Muscle of arm (tissue), 12 donors: ENCODE data around the gene TRIM47. TPM values are rescaled to one million over a fixed set of nuclear protein-coding genes. Genes with fewer than 3 reads are reported as not detected.

Experiments used
- DNase-seq: peaks from one replicate; pipeline ENCODE4 v3.0.0-alpha.2; 2013
- polyA plus RNA-seq, 12 donors: library from polyadenylated mRNA; unstranded; fragments of 120-200 nt; gene quantifications; one replicate each; pipeline ENCODE4 v1.2.1, GENCODE V29; 2013; ENCODE audit not compliant: insufficient read length in 12 of 12

Gene TRIM47
- polyA plus RNA-seq, 12 donors = 15.8 to 46.4 (median 21.5) TPM; not detected in 1

DNA sequence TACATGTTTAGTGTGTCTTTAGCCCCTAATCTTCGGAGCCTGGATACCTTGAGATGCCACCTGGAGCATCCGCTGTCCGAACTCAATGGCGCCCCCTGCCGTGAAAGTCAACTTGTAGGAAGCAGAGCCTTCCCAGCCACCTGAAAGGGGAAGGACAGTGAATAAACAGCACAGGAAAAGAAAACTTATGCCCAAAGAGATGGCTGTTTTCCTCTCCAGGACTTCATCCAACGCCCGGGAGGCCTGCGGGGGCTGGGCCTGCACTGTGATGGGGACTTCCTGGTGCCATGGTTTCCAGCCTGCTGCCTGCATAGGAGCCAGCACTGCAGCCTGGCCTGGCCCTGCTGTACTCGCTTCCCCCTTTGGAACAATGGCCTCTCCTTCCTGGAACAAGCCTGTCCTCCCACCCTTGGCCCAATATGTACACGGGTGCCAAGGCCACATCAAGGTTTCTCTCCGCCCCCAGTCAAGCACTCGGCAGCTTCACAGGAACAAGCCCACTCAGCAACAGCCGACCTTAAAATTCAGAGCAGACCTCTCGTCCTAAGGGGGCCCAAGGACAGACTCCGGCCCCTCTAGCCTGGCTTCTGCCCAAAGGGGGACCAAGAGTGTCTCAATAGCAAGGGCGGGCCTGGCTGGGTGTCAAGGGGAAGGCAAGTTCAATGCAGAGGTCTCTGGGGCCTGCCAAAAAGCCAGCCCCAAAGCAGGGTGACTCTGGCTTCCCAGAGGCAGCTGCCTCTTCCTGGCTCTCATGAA, 29.7 kb downstream of the TRIM47 start:
- no peak for DNase-seq

DNA sequence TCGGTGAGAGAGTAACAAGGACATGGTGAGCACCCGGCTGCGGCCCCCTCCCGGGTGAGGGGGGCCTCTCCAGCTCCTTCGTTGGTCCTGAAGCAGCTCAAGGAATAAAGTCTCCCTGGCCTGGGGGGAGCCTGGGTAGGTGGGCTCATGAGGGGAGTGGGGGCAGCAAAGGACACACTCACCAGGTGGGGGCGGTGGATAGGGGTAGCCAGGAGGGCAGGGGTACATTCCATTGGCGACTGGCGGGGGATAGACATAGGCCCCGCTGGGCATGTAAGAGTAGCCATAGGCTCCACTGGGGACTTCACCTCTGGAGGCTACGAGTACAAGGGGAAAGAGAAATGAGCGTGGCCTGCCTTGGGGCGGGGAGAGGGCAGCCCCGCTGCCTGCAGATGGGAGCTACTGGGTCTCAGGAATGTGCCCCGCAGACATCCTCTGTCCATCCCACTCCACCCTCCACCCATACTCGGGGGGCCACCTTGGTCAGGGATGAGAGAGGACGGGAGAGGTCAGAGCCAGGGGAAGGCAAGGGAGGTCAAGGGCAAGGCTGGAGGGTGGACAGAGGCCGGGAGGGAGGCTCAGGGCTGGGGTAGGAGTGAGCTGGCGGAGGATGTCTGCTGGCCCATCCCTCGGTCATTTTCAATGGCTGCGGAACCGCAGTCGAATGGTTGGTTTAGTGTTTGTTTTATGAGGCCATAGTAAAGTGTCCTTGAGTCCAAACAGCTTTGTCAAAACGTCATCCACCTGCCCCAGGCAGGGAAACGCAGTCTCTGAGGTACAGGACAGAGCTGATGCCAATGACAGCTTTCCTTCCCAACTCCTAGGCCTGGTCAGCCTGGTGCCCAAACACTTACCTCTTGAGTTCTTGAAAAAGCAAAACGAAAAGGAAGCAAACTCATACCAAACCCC, 30.5 kb downstream of the TRIM47 start:
- DNase-seq = no peak

DNA sequence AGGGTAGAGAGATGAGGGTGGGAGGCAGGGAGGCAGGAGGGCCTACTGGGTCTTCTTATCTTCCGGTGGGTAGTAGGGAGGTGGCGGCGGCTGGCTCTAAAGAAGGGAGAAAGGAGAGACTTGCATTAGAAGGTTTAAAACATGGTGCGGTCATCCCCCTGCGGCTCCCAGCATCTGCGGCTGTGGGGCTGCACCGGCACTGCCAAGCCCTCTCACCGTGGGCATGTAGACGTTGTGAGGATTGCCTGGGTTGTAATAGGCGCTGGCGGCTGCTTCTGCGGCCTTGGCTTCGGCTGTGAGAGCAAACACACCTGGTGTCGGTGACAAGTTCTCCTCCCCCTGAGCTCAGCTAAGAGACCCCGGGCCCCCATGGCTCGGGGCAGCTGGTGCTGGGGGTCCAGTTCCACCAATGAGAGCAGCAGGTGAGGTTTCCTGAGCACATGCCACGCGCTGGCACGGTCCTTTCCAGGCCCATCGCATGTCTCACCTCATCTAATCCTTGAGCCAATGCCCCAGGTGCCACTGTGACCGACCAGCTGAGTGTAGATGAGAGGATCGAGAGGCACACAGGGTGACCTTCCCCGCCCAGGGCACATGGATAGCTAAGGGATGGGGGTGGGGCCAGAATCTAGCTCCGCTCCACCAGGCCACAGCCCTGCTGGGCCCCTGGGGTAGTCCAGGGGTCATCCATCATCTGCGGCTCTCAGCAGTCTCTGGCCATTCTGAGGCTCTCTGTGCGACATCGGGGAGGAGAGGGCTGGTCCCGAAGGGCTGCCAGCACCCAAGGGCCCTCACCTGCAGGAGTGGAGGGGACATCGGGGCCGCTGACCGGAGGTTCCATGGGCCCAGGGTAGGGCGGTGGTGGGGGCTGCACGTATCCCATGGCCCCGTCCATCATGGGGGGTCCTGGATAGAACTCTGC, 31.4 kb downstream of the TRIM47 start:
- DNase-seq = no peak

DNA sequence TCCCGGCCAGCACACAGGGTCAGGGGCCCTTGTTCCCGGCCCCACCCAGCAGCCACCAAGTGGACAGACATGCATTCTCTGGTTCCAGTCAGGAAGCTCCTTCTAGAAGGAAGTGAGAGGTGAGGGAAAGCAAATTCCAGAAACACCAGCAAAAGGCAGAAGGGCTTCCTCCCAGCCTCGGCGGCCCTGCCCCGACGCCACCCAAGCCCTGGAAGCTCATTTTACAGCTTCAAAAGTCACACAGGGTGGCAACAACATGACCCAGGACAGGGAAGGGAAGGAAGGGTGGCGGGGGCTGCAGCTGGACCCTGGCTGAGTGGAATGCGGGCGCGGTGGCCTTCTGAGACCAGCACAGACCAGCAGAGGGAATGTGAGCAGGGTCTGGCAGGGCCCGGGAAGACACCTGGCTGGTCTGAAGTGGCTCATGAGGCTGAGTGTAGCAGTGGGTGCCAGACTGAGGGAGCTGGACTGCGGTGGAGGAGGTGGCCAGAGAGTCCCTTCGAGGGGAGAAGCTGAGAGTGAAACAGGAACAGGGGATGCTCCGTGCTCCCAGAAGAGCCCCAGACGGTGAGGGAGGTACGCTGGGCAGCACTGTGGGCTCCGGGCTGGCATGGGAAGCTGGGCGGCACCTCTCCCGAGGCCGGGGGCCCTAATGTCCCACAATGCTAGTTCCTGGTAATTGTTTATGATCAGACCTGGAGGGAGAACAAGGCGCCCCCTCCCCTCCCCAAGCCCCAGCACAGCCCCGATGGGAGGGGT, 32.3 kb downstream of the TRIM47 start:
- no peak for DNase-seq

DNA sequence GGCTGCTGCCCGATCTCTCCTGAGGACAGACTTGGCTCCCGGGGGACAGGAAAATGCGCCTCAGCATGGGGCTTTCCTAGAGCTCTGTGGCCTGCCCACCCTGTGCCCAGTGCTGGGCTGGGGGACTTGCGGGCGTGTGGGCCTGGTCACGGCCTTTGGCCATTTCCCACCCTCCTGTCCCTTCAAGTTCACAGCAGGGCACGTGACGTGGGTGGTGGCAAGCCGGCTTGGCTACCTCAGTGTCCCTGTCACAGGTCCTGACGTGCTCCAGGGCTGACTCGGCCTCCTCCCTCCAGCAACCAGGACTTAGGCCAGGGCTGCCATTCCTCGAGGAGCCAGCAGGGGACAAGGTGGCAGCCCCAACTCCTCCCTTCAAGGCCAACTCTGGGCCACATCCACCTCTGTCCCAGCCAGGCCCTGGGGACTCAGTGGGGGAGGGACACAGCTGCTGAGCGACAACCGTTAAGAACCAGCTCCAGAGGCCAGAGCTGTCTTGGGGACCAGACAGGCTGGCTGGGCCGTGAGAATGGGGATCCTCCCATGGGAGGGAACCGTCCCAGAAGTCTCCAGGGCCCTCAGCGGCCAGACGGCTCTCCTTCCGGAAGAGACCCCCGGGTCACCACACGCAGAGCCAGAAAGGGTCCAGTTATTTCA, 33.2 kb downstream of the TRIM47 start:
- no peak for DNase-seq

DNA sequence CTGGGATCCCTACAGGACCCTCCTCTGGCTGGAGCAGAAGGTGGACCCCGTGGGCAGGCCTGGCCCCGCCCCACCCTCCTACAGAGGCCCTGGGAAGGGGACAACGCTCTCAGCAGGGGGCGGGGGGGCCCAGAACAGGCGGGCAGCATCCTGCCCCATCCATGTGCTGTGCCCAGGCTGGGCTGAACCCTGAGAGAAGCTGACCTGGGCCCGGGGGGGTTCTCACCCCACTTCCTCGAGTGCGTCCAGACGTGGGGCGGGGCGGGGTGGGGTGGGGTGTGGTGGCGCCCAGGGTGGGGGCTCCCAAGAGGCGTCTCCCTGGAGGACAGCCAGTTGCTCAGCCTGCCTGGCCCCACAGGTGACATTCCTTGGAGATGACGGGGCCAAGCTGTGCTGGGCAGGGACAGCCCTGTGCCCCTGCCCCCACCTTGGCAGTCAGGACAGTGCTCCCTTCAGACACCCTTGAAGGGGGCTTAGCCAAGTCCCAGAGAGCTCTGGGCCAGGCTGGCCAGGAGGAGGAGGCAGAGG, 33.8 kb downstream of the TRIM47 start:
- DNase-seq = no peak

DNA sequence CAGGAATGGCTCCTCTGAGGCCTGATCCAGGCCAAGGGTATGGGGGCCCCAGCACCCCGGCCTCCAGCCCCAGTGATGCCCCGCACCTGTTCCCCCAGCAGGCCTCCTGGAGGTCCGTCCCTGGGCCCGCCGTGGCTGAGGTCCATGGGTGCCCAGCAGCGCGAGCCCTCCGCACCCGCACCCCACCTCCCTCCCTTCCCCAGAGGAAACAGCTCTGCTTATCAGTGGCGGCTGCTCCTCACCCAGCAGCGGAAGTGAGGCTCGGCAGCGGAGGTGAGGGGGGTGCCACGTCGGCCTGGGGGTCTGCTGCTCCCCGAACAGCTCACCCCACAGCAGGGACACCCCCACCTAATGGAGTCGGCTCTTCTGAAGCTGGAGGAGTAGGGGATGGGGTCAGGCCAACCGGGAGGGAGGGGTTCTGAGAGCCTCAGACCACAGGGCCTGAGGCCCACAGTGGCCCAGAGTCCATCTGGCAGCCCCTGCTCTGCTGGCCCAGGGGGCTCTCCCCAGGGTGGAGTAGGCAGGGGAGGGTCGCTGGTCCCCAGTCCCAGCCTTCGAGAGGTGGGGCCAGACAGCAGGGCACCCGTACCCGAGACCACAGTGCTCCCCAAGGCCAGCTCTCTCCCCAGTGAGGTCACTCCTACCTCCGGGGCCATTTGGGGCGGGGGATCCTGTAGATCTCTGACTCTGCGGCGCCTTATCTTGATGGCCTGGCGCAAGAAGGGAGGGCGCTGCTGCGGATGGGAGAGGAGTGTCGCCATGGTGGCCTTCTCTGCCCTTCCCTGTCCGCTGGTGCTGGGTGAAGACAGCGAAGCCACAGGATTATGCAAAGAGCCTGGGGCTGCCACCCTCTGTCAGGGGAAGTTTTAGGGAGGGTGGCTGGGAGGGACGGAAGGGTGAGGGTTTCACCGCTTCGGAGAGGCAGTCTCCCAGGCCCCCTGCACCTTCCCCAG, 34.5 kb downstream of the TRIM47 start, which contains the start of gene UNC13D:
Gene UNC13D (minus strand): TSS at position 828 of the 953 bp plus-strand sequence. CDS start 67 bp downstream, at position 761.
- no peak for DNase-seq

DNA sequence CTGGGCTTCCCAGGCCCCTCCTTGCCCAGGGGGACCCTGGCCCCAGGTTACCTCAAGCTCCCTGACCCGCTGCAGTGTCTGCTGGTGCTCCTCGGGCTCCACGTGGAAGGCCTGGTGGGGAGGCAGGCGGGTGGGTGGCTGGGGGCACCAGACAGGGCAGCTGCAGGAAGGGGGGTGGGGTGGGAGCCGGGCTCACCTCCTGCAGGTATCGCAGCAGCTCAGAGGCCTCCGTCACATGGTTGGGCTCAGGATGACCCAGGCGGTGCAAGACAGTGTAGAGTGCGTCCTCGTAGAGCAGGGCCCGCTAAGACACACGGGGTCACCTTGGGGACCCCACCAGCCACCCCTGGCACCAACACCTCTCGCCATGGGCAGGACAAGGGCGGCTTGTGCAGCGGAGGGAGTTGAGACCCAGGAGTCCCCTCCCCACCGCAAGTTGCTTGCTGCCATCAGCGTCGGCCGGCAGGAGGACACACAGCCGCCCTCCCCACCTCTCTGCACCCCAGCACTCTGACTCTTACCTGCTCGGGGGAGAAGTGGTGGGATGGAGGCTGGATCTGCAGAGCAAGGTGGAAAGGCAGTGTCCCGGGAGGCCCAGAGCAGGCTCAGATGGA, 35.3 kb downstream of the TRIM47 start:
- DNase-seq = no peak

DNA sequence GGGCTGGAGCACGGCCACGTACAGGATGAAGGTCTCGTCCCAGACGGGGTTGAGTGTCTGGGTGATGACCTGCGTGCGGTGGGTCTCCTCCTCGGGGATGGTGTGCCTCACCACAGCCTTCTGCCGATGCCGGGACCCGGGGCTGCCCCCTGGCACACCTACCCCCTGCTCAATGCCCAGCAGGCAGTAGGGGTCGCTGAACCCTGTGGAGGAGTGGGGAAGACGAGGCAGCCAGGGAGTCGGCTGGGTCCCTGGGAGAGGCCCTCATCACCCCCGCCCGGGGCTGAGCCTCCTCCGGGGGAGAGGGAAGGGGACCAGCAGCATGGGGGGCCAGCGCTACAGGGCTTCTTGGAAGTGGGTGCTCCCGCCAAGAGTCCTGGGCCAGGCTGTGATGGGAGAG, 36.0 kb downstream of the TRIM47 start:
- no peak for DNase-seq

DNA sequence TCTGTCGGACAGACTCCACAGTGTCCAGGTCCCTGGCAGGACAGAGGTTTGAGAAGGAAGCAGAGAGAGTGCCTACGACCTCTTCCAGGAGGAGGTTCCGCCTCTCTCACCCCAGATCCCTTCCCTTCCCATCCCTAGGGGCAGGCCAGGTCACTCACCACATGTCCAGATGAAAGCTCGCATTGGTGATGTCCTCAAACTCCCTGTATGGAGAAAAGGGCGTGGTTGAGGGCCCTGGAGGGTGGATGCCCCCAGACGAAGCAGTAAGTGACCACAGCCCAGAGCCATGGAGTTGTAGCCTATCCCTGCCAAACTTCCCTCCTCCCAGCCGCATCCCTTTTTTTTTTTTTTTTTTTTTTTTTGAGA, 37.6 kb downstream of the TRIM47 start:
- no peak for DNase-seq

DNA sequence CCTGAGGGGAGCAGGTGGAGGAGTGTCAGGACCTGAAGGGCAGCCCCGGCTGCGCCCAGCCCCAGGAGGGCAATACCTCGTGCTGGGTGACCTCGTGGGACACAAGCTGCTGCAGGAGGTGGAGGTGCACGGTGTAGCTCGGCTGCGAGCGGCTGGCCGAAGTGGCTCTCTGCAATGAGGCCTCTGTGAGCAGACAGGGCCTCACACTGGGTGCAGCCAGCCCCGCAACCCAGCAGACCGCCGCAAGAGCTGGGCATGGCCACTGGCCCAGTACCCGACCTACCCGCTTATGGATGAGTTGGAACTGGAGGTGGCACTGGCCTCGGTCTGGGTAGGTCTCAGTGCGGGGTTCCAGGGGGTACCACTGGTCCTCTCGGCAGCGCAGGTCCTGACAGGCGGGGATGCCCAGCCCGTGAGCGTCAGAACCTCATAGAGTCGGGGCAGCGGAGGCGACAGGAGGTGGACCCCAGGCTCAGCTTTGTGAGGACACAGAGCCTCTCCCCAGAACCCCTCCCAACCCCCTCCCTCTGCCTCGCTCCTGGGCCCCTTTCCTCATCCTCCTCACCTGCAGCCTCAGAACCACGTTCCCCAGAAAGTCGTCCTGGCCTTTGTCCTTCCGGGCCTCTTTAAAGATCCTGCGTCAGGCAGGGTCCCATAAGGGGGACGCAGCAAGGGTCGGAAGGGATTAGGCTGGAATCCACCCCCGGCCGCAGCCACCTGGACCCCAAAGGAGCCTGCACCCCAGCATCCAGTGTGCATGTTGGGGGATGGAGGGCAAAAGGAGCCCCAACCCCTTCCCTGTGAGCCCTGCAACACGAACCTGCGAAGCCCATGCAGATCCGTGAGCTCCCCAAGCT, 38.2 kb downstream of the TRIM47 start:
- no peak for DNase-seq

DNA sequence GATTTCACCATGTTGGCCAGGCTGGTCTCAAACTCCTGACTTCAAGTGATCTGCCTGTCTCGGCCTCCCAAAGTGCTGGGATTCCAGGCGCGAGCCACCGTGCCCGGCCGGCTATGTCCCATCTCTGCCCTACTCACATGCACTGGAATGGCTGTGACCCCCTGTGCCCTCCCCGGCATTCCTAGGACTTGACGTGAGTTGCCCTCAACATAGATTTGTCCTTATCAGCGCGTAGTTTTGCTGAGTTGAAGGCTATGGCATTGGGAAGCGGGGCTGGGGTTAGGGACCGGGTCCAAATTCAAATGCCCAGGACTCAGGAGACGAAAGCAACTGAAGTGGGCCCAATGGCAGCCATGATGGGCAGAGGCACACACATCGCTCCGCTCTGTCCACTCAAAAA, 40.0 kb downstream of the TRIM47 start:
- no peak for DNase-seq

DNA sequence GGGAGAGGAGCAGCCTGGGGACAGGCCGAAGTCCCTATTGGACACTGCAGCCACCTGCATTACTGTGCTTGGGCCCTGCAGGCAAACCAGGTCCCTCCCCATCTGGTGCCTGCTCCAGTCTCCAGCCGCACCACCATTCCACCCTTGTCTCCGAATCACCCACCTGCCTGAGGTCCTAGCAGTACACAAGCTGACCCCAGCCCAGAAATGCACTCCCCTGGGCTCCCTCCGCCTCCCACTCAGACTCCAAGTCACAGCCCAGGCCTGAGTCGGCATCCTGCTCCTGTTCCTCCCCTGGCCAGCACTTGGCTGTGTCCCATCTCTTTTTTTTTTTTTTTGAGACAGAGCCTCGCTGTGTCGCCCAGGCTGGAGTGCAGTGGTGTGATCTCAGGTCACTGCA, 40.5 kb downstream of the TRIM47 start:
- no peak for DNase-seq

DNA sequence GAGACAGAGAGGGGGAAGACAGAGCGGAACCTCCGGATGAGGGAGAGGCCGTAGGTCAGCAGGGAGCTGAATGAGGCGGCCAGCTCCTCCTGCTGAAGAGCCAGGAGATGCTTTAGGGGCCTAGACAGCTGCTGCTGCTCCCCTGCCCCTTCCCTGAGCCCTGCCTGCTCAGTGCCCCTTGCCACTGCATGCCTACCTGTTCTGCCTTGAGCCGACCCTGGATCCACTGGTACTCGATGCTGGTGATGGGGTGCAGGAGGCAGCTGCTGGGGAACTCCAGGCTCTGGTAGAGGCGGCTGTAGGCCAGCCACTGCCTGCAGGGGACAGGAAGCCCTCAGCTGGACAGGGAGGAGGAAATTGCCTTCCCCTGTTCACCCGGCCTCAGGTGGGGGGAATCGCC, 41.8 kb downstream of the TRIM47 start:
- no peak for DNase-seq

DNA sequence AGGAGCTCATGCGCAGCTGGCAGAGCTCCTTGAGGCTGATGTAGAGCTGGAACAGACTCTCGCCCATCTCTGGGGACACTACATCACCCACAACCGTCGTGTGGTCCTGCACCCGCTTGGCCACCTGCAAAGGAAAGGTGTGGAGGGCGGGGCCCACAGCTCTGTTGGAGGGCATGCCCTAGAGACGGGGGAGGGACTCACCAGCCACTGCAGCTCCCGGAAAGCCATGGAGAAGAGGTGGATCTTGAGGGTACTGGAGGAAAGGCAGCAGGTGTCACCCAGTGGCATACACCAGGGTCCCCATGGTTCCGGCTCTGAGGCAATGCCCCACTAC, 42.8 kb downstream of the TRIM47 start:
- no peak for DNase-seq

DNA sequence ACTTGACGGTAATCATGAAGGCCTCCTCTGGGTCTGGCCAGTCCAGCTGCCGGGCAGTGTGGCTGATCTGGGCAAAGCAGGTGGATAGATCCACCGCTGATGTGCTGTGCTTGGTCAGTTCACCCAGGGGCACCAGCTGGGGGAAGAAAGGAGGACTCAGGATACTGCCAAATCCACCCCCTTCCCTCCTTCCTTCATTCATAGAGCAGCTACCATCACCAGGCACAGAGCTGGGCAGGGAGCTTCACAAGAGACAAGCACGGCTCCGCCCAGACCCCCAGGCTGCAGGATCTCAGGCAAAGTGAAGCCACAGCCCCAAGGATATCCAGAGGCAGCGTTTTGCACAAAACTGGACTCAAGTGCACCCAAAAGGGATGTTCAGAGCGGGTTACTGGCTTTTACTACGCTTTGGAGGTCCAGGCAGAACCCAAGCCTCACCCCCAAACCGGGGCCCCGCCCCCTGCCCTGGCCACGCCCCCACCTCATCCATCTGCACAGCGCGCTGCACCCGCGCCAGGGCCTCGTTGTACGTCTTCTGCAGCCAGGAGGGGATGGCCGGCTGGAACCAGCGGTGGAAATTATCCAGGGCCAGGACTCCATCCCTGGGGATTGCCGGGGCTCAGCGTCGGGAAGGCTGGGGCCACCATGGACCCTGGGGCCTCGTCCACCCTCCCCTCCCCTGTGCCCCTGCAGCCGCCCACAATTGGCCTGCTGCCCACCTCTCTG, 43.3 kb downstream of the TRIM47 start:
- DNase-seq = no peak

DNA sequence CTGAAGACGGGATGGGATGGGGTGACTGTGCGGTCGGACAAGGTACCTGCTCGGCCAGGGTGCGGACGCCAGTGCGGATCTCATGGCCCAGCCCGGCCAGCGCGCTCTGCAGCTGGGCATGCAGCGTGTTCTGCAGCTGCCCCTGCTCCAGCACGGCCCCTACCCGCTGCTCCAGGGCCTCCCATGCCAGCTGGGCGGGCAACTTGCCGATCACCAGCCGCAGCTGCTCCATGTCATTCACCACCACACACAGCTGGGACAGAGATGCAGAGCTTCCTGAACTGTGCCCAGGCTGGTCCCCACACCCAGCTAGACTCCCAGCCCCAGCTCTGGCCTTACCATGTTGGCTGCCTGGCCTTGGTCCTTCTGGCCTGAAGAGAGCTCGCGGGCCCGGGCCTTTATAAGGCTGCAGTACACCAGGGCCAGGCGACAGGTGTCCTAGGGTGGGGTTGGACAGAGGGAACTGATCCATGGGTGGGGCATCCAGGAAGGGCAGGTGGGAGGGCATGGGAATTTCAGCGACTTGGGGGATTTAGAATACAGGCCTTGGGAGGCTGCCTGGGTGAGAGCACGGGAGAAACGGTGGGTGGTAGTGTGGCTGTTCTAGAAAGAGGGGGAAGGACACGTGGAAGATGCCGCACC, 44.0 kb downstream of the TRIM47 start:
- no peak for DNase-seq
